ENCODE measurements around the gene C10orf62. TPM values are rescaled to one million over a fixed set of nuclear protein-coding genes. Genes with fewer than 3 reads are reported as not detected.

C10orf62 gene
- total and polyA plus RNA-seq, 2 of the 13 experiments (the other 11 are each of a cell fraction or from before 2014, with no cell fraction given): 0.61 to 1.6 TPM

DNA sequence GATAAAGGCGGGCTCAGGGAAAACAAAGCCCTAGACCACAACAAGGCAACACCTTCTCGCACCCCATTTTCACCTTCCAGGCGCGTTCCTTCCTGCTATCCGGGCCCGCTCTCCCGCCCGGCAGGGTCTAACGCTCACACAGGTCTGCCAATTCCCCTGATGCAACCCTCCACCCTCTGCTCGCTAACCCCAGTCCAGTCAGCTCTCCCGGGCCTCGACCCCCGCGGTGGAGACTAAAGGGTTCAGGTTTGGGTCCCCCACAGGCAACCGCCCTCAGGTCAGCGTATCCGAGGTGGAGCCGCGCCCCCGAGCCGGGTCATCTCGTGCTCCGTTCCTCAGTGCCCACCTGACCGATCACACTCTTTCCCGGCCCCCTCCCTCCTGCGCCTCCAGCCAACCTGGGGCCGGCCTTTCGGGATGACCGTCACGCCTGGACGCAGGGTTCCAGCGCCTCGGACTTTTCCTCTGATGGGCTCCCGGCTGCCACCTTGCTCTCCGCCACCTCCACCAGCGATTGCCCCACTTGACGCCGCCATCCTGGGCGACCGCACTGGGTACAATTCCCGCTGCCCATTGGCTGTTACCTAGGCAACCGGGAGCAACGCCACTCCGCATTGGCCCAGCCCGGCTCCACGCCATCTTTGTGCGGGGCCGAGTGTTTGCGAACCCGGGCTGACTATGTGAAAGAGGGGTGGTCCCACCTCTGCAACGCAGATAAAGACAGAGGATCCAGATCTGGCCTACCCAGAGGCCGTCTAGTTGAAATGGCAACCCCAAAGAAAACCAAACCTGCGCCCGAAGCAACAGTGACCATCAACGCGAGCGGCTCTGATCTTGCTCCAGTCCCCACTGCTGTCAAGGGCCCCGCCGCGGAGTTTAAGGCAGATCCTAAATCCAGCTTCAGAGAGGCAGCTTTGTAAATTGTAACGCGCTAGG is 43.7 kb downstream of the C10orf62 start, which contains the start of gene MORN4 (continued):
- 0 out of 2 replicates have a peak, but pooled peaks have one; percentile 14 for TF ChIP-seq ZNF644 (CRISPR knock-in tag; IDR thresholded peaks at IDR 0.05; ENCODE audit: low read depth)
- peak; percentile 80 for TF ChIP-seq ZFX (CRISPR knock-in tag; IDR thresholded peaks at IDR 0.05; ENCODE audit: low read depth)
- TF ChIP-seq GFI1 (CRISPR knock-in tag; IDR thresholded peaks at IDR 0.05; ENCODE audit: borderline replicate concordance): no peak
- peak; percentile 73 for TF ChIP-seq HDAC1 (CRISPR knock-in tag; IDR thresholded peaks at IDR 0.05)
- TF ChIP-seq, protein P1, sequence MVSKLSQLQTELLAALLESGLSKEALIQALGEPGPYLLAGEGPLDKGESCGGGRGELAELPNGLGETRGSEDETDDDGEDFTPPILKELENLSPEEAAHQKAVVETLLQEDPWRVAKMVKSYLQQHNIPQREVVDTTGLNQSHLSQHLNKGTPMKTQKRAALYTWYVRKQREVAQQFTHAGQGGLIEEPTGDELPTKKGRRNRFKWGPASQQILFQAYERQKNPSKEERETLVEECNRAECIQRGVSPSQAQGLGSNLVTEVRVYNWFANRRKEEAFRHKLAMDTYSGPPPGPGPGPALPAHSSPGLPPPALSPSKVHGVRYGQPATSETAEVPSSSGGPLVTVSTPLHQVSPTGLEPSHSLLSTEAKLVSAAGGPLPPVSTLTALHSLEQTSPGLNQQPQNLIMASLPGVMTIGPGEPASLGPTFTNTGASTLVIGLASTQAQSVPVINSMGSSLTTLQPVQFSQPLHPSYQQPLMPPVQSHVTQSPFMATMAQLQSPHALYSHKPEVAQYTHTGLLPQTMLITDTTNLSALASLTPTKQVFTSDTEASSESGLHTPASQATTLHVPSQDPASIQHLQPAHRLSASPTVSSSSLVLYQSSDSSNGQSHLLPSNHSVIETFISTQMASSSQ (IDR thresholded peaks at IDR 0.05; ENCODE audit: low read depth): no peak
- TF ChIP-seq, protein P1 (CRISPR knock-in tag; IDR thresholded peaks at IDR 0.05; ENCODE audit: borderline replicate concordance): 0 out of 2 replicates have a peak, but pooled peaks have one; percentile 37
- TF ChIP-seq HCFC1 (IDR thresholded peaks at IDR 0.05; ENCODE audit: low read depth, low read length): peak; percentile 80
- TF ChIP-seq, protein P2, sequence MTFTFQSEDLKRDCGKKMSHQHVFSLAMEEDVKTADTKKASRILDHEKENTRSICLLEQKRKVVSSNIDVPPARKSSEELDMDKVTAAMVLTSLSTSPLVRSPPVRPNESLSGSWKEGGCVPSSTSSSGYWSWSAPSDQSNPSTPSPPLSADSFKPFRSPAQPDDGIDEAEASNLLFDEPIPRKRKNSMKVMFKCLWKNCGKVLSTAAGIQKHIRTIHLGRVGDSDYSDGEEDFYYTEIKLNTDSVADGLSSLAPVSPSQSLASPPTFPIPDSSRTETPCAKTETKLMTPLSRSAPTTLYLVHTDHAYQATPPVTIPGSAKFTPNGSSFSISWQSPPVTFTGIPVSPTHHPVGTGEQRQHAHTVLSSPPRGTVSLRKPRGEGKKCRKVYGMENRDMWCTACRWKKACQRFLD (CRISPR knock-in tag; IDR thresholded peaks at IDR 0.05; ENCODE audit: borderline replicate concordance): no peak
- TF ChIP-seq ZNF709 (CRISPR knock-in tag; IDR thresholded peaks at IDR 0.05): no peak
- TF ChIP-seq, protein P3, sequence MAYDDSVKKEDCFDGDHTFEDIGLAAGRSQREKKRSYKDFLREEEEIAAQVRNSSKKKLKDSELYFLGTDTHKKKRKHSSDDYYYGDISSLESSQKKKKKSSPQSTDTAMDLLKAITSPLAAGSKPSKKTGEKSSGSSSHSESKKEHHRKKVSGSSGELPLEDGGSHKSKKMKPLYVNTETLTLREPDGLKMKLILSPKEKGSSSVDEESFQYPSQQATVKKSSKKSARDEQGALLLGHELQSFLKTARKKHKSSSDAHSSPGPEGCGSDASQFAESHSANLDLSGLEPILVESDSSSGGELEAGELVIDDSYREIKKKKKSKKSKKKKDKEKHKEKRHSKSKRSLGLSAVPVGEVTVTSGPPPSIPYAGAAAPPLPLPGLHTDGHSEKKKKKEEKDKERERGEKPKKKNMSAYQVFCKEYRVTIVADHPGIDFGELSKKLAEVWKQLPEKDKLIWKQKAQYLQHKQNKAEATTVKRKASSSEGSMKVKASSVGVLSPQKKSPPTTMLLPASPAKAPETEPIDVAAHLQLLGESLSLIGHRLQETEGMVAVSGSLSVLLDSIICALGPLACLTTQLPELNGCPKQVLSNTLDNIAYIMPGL (CRISPR knock-in tag; IDR thresholded peaks at IDR 0.05; ENCODE audit: borderline replicate concordance in 1 of 2, low read depth in 1 of 2): peak in 1 of 2 experiments; percentile 62; a peak in 2 of 4 replicates
- peak; percentile 15; the same call in 1 of the 2 replicates for TF ChIP-seq ISL2 (CRISPR knock-in tag; IDR thresholded peaks at IDR 0.05)
- no peak for TF ChIP-seq SNAPC2 (CRISPR knock-in tag; IDR thresholded peaks at IDR 0.05)
- peak; percentile 26; the same call in 1 of the 2 replicates for TF ChIP-seq ZNF614 (CRISPR knock-in tag; IDR thresholded peaks at IDR 0.05; ENCODE audit: borderline replicate concordance)
- TF ChIP-seq MAF1 (CRISPR knock-in tag; IDR thresholded peaks at IDR 0.05; ENCODE audit: borderline replicate concordance): 0 out of 2 replicates have a peak, but pooled peaks have one; percentile 14
- peak; percentile 81 for TF ChIP-seq KAT8 (CRISPR knock-in tag; IDR thresholded peaks at IDR 0.05)
- TF ChIP-seq GATAD1 (CRISPR knock-in tag; IDR thresholded peaks at IDR 0.05): peak; percentile 82
- no peak for TF ChIP-seq BHLHE40 (IDR thresholded peaks at IDR 0.05; ENCODE audit: low read length)
- peak; percentile 18 for TF ChIP-seq ZNF143 (CRISPR knock-in tag; IDR thresholded peaks at IDR 0.05)
- TF ChIP-seq, protein P4, sequence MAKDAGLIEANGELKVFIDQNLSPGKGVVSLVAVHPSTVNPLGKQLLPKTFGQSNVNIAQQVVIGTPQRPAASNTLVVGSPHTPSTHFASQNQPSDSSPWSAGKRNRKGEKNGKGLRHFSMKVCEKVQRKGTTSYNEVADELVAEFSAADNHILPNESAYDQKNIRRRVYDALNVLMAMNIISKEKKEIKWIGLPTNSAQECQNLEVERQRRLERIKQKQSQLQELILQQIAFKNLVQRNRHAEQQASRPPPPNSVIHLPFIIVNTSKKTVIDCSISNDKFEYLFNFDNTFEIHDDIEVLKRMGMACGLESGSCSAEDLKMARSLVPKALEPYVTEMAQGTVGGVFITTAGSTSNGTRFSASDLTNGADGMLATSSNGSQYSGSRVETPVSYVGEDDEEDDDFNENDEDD (CRISPR knock-in tag; IDR thresholded peaks at IDR 0.05; ENCODE audit: borderline replicate concordance): no peak
- TF ChIP-seq KDM5A (IDR thresholded peaks at IDR 0.05; ENCODE audit: borderline replicate concordance, low read length): peak; percentile 70; the same call in 1 of the 2 replicates
